Neutrophil (primary cell): Measurements from ENCODE around the gene ABTB2.

Source experiments
- H3K27ac ChIP-seq: fragments of 200-600 bp; sonication (generic); 2 replicates; pipeline ENCODE4 v1.5.1; 2016; ENCODE audit warnings: mild to moderate bottlenecking, moderate library complexity
- H3K27me3 ChIP-seq: fragments of 200-600 bp; sonication (generic); 2 replicates; pipeline ENCODE4 v1.6.0; 2016; ENCODE audit warnings: mild to moderate bottlenecking
- H3K36me3 ChIP-seq: fragments of 200-600 bp; sonication (generic); 2 replicates; pipeline ENCODE4 v1.5.1; 2017
- H3K4me1 ChIP-seq, 2 experiments: fragments of 200-600 bp in 1 of 2; sonication (generic) in 1 of 2; 1 replicate in 1 of 2; 2 replicates in 1 of 2; pipeline versions ENCODE4 v1.5.1 to v1.6.1; 2013 to 2016; ENCODE audit warnings: low read depth in 1 of 2, low read length in 1 of 2, mild to moderate bottlenecking in 1 of 2, moderate library complexity in 1 of 2; ENCODE audit not compliant: control insufficient read depth in 1 of 2, insufficient read depth in 1 of 2
- H3K4me3 ChIP-seq, 2 experiments: fragments of 200-600 bp in 1 of 2; sonication (generic) in 1 of 2; 1 replicate in 1 of 2; 2 replicates in 1 of 2; pipeline ENCODE4 v1.5.1; 2013 to 2016; ENCODE audit warnings: low read depth in 1 of 2, low read length in 1 of 2, mild to moderate bottlenecking in 1 of 2, moderate library complexity in 1 of 2
- H3K9me3 ChIP-seq: fragments of 200-600 bp; sonication (generic); 2 replicates; pipeline ENCODE4 v1.5.1; 2016
- TF ChIP-seq, protein P1 (sequence below): fragments of 200-600 bp; sonication (generic); IDR thresholded peaks from 2 replicates; pipeline ENCODE4 v1.5.1; 2016; ENCODE audit warnings: antibody characterized with exemption

The ABTB2 gene

DNA sequence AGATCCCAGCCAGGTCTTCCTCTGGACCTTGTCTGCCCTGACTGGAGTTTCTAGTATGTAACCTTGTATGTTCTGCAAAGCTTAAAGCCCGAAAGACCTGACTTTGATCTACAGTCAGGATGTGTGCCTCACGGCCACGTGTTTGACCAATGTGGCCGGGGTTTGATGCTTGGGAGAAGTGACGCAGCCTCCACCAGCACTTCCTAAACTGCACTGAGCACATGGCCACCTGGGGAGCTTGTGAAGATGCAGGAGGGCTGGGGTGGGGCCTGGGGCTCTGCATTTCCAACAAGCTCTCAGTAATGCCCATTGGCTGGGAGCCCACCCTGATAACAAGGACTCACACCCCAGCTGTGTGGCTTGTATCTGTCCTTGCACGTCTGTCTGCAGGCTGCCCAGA is 199.1 kb downstream of the ABTB2 start:
- Histone ChIP-seq H3K4me1 (peaks cover 14% of the 10 kb centered on the region in 2 experiments), H3K27me3 (no peaks in the 10 kb centered on the region), H3K27ac (no peak overlapping the region), H3K4me3 (no peak overlapping the region), H3K9me3 (no peaks in the 10 kb centered on the region), H3K36me3 (peaks cover 77% of the 10 kb centered on the region)
- TF ChIP-seq, protein P1, sequence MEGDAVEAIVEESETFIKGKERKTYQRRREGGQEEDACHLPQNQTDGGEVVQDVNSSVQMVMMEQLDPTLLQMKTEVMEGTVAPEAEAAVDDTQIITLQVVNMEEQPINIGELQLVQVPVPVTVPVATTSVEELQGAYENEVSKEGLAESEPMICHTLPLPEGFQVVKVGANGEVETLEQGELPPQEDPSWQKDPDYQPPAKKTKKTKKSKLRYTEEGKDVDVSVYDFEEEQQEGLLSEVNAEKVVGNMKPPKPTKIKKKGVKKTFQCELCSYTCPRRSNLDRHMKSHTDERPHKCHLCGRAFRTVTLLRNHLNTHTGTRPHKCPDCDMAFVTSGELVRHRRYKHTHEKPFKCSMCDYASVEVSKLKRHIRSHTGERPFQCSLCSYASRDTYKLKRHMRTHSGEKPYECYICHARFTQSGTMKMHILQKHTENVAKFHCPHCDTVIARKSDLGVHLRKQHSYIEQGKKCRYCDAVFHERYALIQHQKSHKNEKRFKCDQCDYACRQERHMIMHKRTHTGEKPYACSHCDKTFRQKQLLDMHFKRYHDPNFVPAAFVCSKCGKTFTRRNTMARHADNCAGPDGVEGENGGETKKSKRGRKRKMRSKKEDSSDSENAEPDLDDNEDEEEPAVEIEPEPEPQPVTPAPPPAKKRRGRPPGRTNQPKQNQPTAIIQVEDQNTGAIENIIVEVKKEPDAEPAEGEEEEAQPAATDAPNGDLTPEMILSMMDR = no peak

DNA sequence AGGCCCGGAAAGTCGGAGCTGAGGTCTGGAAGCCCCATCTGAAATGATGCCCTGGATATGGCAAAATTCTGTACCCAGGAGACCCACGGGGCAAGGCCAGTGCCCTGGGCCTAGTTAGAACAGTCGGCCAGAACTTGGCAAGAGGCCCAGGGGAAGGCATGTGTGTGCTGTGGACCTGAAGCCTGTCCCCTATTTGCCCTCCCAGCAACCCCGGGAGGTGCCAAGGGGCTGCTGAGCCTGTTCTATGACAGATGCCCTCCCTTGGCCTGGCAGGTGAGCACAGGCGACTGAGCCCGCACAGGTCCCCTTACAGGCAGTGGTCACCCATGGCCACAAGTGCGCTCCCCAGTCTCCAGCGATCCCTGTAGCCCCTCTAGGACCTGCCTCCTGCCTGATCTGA is 200.6 kb downstream of the ABTB2 start:
- TF ChIP-seq, protein P1 = no peak
- peaks cover 69% of the 10 kb centered on the region for H3K36me3 ChIP-seq
- H3K4me3 ChIP-seq = no peak overlapping the region
- H3K4me1 ChIP-seq = peaks cover 23 to 27% of the 10 kb centered on the region in 2 experiments
- H3K27me3 ChIP-seq = no peaks in the 10 kb centered on the region
- no peak overlapping the region for H3K27ac ChIP-seq
- H3K9me3 ChIP-seq = no peaks in the 10 kb centered on the region

DNA sequence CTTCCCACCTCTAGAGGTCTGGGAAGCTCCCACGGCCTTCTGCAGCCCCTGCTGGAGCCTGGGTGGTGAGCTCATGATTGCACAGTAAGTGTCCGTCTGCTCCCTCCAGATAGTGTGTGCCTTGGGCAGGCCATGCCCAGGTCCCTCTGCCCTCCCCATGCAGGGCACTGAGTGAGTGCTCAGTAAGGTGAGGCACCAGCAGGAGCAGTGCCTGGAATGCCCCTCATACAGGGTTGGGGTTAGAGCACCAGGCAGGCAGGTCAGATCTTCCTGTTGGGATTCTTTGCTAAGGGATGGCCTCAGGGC is 202.1 kb downstream of the ABTB2 start:
- H3K4me3 ChIP-seq = no peak overlapping the region

DNA sequence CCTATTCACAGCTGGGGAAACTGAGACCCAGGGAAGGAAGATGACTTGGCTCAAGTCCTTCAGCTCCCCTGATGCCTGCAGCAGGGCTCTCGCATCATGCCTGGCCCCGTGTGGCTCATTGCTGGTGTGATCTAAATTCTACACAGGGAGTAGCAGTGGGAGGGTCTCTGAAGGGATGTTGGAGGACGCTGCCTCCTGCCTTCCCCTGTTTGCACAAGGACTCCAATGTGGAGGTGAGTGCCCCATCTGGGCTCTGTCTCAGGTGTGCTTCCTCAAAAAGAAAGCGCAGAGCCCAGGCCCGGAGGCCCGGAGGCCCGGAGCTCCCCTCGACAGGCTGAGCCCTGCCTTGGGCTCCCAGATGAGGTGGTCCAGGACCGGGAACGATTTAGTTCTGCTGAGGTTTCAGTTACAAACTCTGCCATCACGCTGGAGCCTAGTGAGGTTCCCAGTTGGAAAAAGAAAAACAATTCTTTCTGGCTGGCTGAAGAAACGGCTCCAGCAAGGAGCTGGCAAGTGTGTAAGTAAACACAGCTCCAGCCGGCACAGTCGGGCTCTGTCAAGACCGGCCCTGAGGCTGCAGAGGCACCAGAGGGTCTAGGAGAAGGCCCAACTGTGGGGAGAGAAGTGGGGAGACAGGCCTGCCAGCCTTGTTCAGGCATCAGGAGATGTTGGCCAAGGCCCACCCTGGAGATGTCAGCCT is 202.6 kb downstream of the ABTB2 start:
- Histone ChIP-seq H3K9me3 (no peaks in the 10 kb centered on the region), H3K27ac (peak overlapping the region; percentile 59), H3K4me1 (peaks cover 24 to 27% of the 10 kb centered on the region in 2 experiments), H3K4me3 (no peak overlapping the region), H3K27me3 (no peaks in the 10 kb centered on the region), H3K36me3 (peaks cover 68% of the 10 kb centered on the region)
- TF ChIP-seq, protein P1 = no peak

More for the DNA sequence above, 202.1 kb downstream of the ABTB2 start:
- Histone ChIP-seq H3K36me3 (peaks cover 69% of the 10 kb centered on the region), H3K27me3 (no peaks in the 10 kb centered on the region), H3K27ac (no peak overlapping the region), H3K9me3 (no peaks in the 10 kb centered on the region), H3K4me1 (peaks cover 23 to 27% of the 10 kb centered on the region in 2 experiments)
- TF ChIP-seq, protein P1 = no peak

DNA sequence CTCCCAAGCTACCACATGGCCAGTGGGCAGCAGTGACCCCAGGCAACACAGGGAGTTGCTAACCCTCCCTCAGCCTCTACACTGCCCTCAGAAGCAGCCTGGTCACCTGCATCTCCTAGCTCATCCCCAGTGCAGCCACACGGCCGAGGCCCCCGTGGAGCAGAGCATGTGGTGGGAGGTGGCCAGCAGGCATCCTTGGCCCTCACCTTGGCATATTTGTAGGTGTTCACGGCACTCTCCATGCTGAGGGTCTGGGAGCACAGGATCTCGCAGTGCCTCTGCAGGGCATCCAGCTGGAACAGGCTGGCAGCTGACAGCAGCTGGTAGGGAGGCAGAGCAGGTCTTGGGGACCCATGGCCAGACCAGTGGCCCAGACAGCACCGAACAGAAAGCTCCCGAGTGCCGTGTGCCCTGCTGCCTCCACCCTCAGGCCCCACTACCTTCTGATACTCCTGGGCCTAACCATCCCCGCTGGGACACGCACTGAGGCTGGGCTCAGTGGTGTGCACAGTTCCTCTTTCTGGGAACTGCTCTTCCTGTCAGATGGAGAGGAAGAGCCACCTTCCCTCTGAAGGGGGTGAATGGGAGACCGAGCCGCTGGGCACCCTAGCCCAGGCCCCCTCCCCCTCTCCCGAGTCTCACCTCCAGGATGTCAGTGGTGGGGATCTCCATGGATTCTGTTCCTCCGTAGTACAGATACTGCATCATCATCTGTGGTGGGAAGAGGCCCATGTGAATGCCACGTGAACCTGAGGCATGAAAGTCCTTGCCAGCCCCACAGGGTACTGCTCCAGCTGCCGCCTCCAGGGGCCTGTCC is 203.5 kb downstream of the ABTB2 start:
- H3K9me3 ChIP-seq = no peaks in the 10 kb centered on the region
- TF ChIP-seq, protein P1 = no peak
- peak overlapping the region; percentile 59 for H3K27ac ChIP-seq
- peak overlapping the region in 1 of 2 experiments; percentile 23 for H3K4me3 ChIP-seq
- H3K36me3 ChIP-seq = peaks cover 58% of the 10 kb centered on the region
- no peaks in the 10 kb centered on the region for H3K27me3 ChIP-seq
- peaks cover 33 to 34% of the 10 kb centered on the region in 2 experiments for H3K4me1 ChIP-seq
